Upper lobe of left lung (tissue), 4 donors: Measurements from ENCODE around the gene MYO9A.

Experiments used
- CTCF ChIP-seq, 6 experiments: fragments of 450-650 bp in 4 of 6; fragments of 200-600 bp in 2 of 6; sonication (generic) in 2 of 6; IDR thresholded peaks; one replicate each; pipeline ENCODE4 v1.5.1; 2016 to 2019; ENCODE audit warnings: antibody characterized with exemption in 6 of 6
- EP300 ChIP-seq, 4 donors: sonication (generic); formaldehyde crosslinking; IDR thresholded peaks; one replicate each; pipeline ENCODE4 v1.5.1; 2017; ENCODE audit warnings: antibody characterized with exemption in 4 of 4, control low read depth in 2 of 4
- POLR2A ChIP-seq, 4 donors: fragments of 450-650 bp; IDR thresholded peaks; one replicate each; pipeline ENCODE4 v1.5.1; 2016 to 2017; ENCODE audit warnings: antibody characterized with exemption in 4 of 4, mild to moderate bottlenecking in 2 of 4
- POLR2AphosphoS5 ChIP-seq, 2 donors: sonication (generic); formaldehyde crosslinking; IDR thresholded peaks; one replicate each; pipeline ENCODE4 v1.5.1; 2017; ENCODE audit warnings: antibody characterized with exemption in 2 of 2

GRCh38 chr15:71943806-71944205 is 174.1 kb downstream of the MYO9A start:
- TF ChIP-seq CTCF (IDR thresholded peaks at IDR 0.05) (no peak), POLR2A (IDR thresholded peaks at IDR 0.05) (no peak), POLR2AphosphoS5 (IDR thresholded peaks at IDR 0.05) (no peak), EP300 (IDR thresholded peaks at IDR 0.05) (no peak)
